Activated naive CD8-positive, alpha-beta T cell treated with anti-CD3 and anti-CD28 coated beads, Interleukin-2, amount 50 U/mL, for 24 hours (primary cell): ENCODE results near the gene HHATL.

Source experiments
- ATAC-seq: fragments of 150-1000 bp; cut with Tn5 transposase; one replicate; pipeline ENCODE4 v1.10.0; 2021
- DNase-seq: peaks from one replicate; pipeline ENCODE4 v3.0.0; 2021
- H3K27ac Mint-ChIP-seq: one replicate; pipeline ENCODE4 v1.8.0; 2021; ENCODE audit warnings: mild to moderate bottlenecking, mixed read lengths
- H3K27me3 Mint-ChIP-seq: one replicate; pipeline ENCODE4 v1.8.0; 2021; ENCODE audit warnings: mixed read lengths
- H3K36me3 Mint-ChIP-seq: one replicate; pipeline ENCODE4 v1.8.0; 2021; ENCODE audit warnings: low read depth, mixed read lengths
- H3K4me1 Mint-ChIP-seq: one replicate; pipeline ENCODE4 v1.8.0; 2021; ENCODE audit warnings: mixed read lengths
- H3K4me3 Mint-ChIP-seq: one replicate; pipeline ENCODE4 v1.8.0; 2021; ENCODE audit warnings: mild to moderate bottlenecking, moderate library complexity, mixed read lengths
- H3K9me3 Mint-ChIP-seq: one replicate; pipeline ENCODE4 v1.8.0; 2021; ENCODE audit warnings: mixed read lengths

Gene HHATL

DNA sequence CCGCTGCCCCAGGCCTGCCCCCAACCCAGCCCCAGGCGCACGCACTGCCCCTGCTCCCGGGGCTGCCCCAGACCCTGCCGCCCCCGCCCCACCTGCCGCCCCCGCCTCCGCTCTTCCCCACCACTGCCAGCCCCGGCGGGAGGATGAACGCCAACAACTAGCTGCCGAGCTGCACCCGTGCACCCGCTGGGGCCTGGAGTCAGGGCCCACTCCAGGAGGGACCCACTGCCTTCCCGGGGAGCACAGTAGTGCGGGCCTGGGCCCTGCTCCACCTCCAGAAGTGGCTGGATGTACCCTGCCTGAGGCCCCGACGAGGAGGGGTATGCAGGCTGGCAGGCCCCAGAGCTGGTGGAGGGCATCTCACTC is 38.2 kb downstream of the HHATL start:
- no peaks in the 10 kb centered on the region for H3K36me3 Mint-ChIP-seq
- no peak for DNase-seq
- H3K9me3 Mint-ChIP-seq, result no peaks in the 10 kb centered on the region
- no peak overlapping the region for H3K27ac Mint-ChIP-seq
- ATAC-seq, result no peak
- H3K4me3 Mint-ChIP-seq, result no peak overlapping the region
- H3K4me1 Mint-ChIP-seq, result peaks cover 2% of the 10 kb centered on the region
- no peaks in the 10 kb centered on the region for H3K27me3 Mint-ChIP-seq

GRCh38 chr3:42663581-42664437 is 38.8 kb downstream of the HHATL start:
- no peak for ATAC-seq

DNA sequence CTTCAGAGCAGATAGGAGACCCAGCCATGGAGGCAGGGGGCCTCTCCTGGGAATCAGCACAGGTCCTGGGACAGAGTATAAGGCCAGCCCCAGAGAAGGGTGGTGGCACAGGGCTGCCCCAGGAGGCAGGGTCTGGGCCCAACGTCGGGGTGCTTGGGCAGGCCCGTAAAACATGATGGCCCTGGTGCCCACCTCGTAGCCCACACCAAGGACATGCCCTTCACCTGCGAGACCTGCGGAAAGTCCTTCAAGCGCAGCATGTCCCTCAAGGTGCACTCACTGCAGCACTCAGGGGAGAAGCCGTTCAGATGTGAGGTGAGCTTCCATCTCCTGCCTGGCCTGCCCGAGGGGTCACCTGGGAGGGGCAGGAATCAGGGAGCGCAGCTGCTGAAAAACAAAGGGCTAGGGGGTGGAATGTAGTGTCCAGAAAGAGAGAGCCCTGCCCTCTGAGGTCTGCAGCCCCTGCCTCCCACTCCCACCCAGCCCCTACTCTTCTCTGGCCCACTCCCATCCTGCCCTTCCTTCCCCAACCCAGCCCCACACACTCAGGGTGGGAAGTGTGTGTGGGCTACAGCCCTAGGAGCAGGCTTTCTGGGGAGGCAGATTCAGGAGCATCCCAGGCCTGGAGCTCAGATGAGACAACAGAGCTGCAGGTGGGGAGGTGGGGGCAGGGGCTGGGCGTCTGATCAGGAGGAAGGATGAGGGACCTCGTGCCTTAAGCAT is 39.6 kb downstream of the HHATL start:
- H3K4me3 Mint-ChIP-seq, result no peak overlapping the region
- no peaks in the 10 kb centered on the region for H3K36me3 Mint-ChIP-seq
- DNase-seq (no peak), ATAC-seq (no peak)
- H3K27ac Mint-ChIP-seq, result no peak overlapping the region
- no peaks in the 10 kb centered on the region for H3K27me3 Mint-ChIP-seq
- no peaks in the 10 kb centered on the region for H3K9me3 Mint-ChIP-seq
- peaks cover 2% of the 10 kb centered on the region for H3K4me1 Mint-ChIP-seq

More at GRCh38 chr3:42663581-42664437, 38.8 kb downstream of the HHATL start:
- Mint-ChIP-seq H3K27ac (no peak overlapping the region), H3K36me3 (no peaks in the 10 kb centered on the region), H3K27me3 (no peaks in the 10 kb centered on the region), H3K9me3 (no peaks in the 10 kb centered on the region), H3K4me3 (no peak overlapping the region), H3K4me1 (peaks cover 2% of the 10 kb centered on the region)
- no peak for DNase-seq

- ATAC-seq, result no peak
- no peak overlapping the region for H3K4me3 Mint-ChIP-seq
- no peaks in the 10 kb centered on the region for H3K9me3 Mint-ChIP-seq
- H3K36me3 Mint-ChIP-seq, result no peaks in the 10 kb centered on the region
- DNase-seq, result no peak
- peaks cover 2% of the 10 kb centered on the region for H3K4me1 Mint-ChIP-seq
- H3K27ac Mint-ChIP-seq, result no peak overlapping the region
- no peaks in the 10 kb centered on the region for H3K27me3 Mint-ChIP-seq
Measured at GRCh38 chr3:42662037-42662812, 40.4 kb downstream of the HHATL start.

- no peak for ATAC-seq
- no peaks in the 10 kb centered on the region for H3K36me3 Mint-ChIP-seq
- DNase-seq, result no peak
- H3K9me3 Mint-ChIP-seq, result no peaks in the 10 kb centered on the region
- H3K27me3 Mint-ChIP-seq, result no peaks in the 10 kb centered on the region
- no peak overlapping the region for H3K4me3 Mint-ChIP-seq
- no peak overlapping the region for H3K27ac Mint-ChIP-seq
- peaks cover 2% of the 10 kb centered on the region for H3K4me1 Mint-ChIP-seq
Measured at GRCh38 chr3:42661593-42662022, 41.0 kb downstream of the HHATL start.

DNA sequence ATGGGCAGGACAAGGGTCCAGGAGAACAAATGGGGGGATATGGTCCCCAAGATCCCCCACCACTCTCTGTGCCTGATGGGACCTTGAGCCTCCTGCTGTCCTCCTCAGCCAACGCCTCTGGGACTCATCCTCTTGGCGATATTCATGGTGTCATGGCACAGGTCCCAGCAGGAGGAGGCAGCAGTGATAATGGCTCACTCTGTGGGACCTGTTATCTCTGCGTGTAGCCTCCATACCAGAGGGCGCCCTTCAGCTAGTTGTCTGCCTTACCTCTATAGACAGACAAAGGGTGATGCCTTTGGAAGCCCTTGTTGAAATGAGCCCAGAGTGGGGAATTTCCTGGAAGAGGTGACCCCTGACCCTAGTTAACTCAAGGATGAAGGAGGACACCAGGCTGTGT is 41.7 kb downstream of the HHATL start:
- H3K4me3 Mint-ChIP-seq, result no peak overlapping the region
- DNase-seq, result no peak
- peak; percentile 31 for ATAC-seq
- H3K27me3 Mint-ChIP-seq, result no peaks in the 10 kb centered on the region
- H3K4me1 Mint-ChIP-seq, result peaks cover 2% of the 10 kb centered on the region
- no peaks in the 10 kb centered on the region for H3K9me3 Mint-ChIP-seq
- no peak overlapping the region for H3K27ac Mint-ChIP-seq
- H3K36me3 Mint-ChIP-seq, result no peaks in the 10 kb centered on the region

DNA sequence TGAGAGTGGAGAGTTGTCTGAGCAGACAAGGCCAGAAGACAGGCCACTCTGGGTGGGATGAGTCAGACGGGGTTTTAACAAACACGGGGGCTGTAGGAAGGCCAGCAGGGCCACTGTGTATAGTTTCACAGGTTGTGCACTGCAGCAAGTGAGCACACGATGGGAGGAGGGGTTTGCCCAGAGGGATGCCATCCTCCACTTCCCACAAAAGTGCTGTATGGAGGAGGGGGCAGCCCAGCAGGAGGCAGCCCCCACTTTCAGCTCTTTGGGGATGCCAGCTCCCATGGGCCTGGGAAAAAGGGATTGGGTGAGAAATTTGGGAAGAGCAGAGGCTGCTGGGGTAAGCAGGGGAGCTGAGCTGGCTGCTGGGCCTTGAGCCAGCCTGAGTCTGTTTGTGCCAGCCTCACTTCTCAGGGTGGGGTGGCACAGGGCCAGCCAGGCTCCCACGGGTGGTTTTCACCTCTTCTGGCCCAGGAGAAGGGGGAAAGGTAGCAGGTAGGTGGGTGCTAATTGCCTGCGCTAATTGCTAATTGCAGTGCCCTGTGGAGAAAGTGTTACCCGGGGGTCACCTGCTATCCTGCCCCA is 42.4 kb downstream of the HHATL start:
- Mint-ChIP-seq H3K9me3 (no peaks in the 10 kb centered on the region), H3K4me1 (peaks cover 2% of the 10 kb centered on the region), H3K4me3 (no peak overlapping the region), H3K36me3 (no peaks in the 10 kb centered on the region), H3K27me3 (no peaks in the 10 kb centered on the region), H3K27ac (no peak overlapping the region)
- DNase-seq (no peak), ATAC-seq (no peak)

DNA sequence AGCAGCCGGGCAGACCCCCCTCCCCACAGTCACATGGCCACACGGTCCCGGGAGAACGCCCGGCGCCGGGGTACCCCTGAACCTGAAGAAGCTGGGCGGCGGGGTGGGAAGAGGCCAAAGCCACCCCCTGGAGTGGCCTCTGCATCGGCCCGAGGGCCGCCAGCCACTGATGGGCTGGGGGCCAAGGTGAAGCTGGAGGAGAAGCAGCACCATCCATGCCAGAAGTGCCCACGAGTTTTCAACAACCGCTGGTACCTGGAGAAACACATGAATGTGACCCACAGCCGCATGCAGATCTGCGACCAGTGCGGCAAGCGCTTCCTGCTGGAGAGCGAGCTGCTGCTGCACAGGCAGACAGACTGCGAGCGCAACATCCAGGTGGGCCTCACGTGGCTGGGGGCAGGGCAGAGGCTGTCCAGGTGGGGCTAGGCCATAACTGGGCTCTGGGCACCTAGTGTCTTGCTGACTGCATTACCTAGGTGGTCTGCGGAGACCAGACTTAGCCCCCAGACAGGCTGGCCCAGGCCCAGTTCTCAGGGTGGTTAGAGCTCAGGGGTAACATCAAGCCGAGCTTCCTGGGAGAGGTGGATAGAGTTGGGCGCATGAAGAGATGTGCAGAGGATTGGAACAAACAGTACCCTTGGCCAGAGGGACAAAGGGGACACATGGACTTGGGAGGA is 43.0 kb downstream of the HHATL start:
- no peaks in the 10 kb centered on the region for H3K9me3 Mint-ChIP-seq
- H3K4me3 Mint-ChIP-seq, result no peak overlapping the region
- no peak for DNase-seq
- H3K27me3 Mint-ChIP-seq, result no peaks in the 10 kb centered on the region
- H3K4me1 Mint-ChIP-seq, result peaks cover 2% of the 10 kb centered on the region
- no peak for ATAC-seq
- no peaks in the 10 kb centered on the region for H3K36me3 Mint-ChIP-seq
- no peak overlapping the region for H3K27ac Mint-ChIP-seq

DNA sequence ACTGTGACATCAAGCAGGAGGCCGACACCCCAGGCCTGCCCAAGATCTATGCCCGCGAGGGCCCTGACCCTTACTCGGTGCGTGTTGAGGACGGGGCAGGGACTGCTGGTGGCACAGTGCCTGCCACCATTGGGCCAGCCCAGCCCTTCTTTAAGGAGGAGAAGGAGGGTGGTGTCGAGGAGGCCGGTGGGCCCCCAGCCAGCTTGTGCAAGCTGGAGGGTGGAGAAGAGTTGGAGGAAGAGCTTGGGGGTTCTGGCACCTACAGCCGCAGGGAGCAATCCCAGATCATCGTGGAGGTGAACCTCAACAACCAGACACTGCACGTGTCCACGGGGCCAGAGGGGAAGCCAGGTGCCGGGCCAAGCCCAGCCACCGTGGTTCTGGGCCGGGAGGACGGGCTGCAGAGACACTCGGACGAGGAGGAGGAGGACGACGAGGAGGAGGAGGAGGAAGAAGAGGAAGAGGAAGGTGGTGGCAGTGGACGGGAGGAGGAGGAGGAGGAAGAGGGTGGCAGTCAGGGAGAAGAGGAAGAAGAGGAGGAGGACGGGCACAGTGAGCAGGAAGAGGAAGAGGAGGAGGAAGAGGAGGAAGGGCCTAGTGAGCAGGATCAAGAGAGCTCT is 43.7 kb downstream of the HHATL start:
- Mint-ChIP-seq H3K27me3 (no peaks in the 10 kb centered on the region), H3K9me3 (no peaks in the 10 kb centered on the region), H3K27ac (no peak overlapping the region), H3K4me1 (peaks cover 2% of the 10 kb centered on the region), H3K4me3 (no peak overlapping the region), H3K36me3 (no peaks in the 10 kb centered on the region)
- ATAC-seq (no peak), DNase-seq (no peak)

DNA sequence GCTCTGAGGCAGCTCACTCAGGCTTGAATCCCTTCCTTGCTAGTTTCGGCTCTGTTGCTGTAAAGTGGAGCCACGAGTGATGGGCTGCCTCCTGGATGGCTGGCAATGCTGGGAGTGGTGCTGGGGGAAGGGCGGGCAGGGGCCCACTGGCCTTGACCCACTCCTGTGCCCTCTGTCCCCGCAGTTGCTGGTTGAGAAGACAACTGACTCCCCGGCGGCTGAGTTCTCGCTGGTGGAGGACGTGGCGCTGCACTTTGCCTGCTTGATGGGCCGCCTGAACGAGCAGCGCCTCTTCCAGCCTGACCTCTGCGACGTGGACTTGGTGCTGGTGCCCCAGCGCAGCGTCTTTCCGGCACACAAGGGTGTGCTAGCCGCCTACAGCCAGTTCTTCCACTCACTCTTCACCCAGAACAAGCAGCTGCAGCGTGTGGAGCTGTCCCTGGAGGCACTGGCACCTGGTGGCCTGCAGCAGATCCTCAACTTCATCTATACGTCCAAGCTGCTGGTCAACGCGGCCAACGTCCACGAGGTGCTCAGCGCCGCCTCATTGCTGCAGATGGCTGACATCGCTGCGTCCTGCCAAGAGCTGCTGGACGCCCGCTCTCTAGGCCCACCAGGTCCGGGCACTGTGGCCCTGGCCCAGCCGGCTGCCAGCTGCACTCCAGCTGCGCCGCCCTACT is 44.4 kb downstream of the HHATL start:
- Mint-ChIP-seq H3K27ac (no peak overlapping the region), H3K4me1 (peaks cover 2% of the 10 kb centered on the region), H3K36me3 (no peaks in the 10 kb centered on the region), H3K9me3 (no peaks in the 10 kb centered on the region), H3K4me3 (no peak overlapping the region), H3K27me3 (peaks cover under 1% of the 10 kb centered on the region)
- DNase-seq, result no peak
- ATAC-seq, result no peak

- DNase-seq (no peak), ATAC-seq (no peak)
- no peaks in the 10 kb centered on the region for H3K36me3 Mint-ChIP-seq
- peaks cover 2% of the 10 kb centered on the region for H3K27me3 Mint-ChIP-seq
- no peak overlapping the region for H3K4me3 Mint-ChIP-seq
- H3K9me3 Mint-ChIP-seq, result no peaks in the 10 kb centered on the region
- H3K4me1 Mint-ChIP-seq, result peaks cover 5% of the 10 kb centered on the region
- no peak overlapping the region for H3K27ac Mint-ChIP-seq
Measured at GRCh38 chr3:42657675-42658074, 44.9 kb downstream of the HHATL start.

- Mint-ChIP-seq H3K4me1 (peaks cover 5% of the 10 kb centered on the region), H3K9me3 (no peaks in the 10 kb centered on the region), H3K4me3 (no peak overlapping the region), H3K36me3 (no peaks in the 10 kb centered on the region), H3K27ac (no peak overlapping the region), H3K27me3 (peaks cover 2% of the 10 kb centered on the region)
- DNase-seq, result no peak
- ATAC-seq, result no peak
Measured at GRCh38 chr3:42656680-42657610, 45.7 kb downstream of the HHATL start.
